NT2/D1 (cell line): ENCODE data around the gene TMED8.

ENCODE experiments used
- SUZ12 ChIP-seq: IDR thresholded peaks from 2 replicates; pipeline ENCODE4 v1.6.1; 2011; ENCODE audit not compliant: insufficient read length, insufficient read depth; ENCODE audit errors: extremely low read depth
- YY1 ChIP-seq: IDR thresholded peaks from 2 replicates; pipeline ENCODE4 v1.6.1; 2011; ENCODE audit not compliant: insufficient read length, insufficient read depth

- TF ChIP-seq SUZ12 (no peak), YY1 (no peak)
Measured at GRCh38 chr14:77290705-77291104, 86.2 kb downstream of the TMED8 start.
